WTC11 (cell line): ENCODE measurements around the gene PLCG1. TPM values are rescaled to one million over a fixed set of nuclear protein-coding genes. Genes with fewer than 3 reads are reported as not detected.
"Not testable (repeated sequence)": the region's sequence is repeated elsewhere in the genome, so short reads cannot be mapped to it uniquely, and the experiment has no call there.

Source experiments
- ATAC-seq: fragments of 200-7000 bp; cut with Tn5 transposase; 2 replicates; pipeline ENCODE4 v1.10.0; 2021; ENCODE audit warnings: mild to moderate bottlenecking, moderate library complexity
- CTCF ChIA-PET: fragments of 300-600 bp; sonication (Branson Sonifier 250); formaldehyde crosslinking; loops from one replicate; lab custom pipeline; 2021; ENCODE audit warnings: antibody characterized with exemption; lab: Charles Lee
- POLR2A ChIA-PET: fragments of 350-600 bp; sonication (Branson Sonifier 250); formaldehyde crosslinking; loops from one replicate; lab custom pipeline; 2021; ENCODE audit warnings: antibody characterized with exemption; lab: Charles Lee
- DNase-seq: peaks from one replicate; pipeline ENCODE4 v3.0.0; 2021; ENCODE audit warnings: low spot score
- H3K27ac Mint-ChIP-seq: 2 replicates; pipeline ENCODE4 v1.8.0; 2021; ENCODE audit warnings: mixed read lengths
- H3K27me3 Mint-ChIP-seq: 2 replicates; pipeline ENCODE4 v1.8.0; 2021; ENCODE audit warnings: low read depth, mild to moderate bottlenecking, moderate library complexity, mixed read lengths
- H3K36me3 Mint-ChIP-seq: 2 replicates; pipeline ENCODE4 v1.8.0; 2021; ENCODE audit warnings: mixed read lengths
- H3K4me1 Mint-ChIP-seq: 2 replicates; pipeline ENCODE4 v1.8.0; 2022; ENCODE audit warnings: mixed read lengths
- H3K4me3 Mint-ChIP-seq: 2 replicates; pipeline ENCODE4 v1.8.0; 2021; ENCODE audit warnings: mild to moderate bottlenecking, moderate library complexity, mixed read lengths
- H3K9me3 Mint-ChIP-seq: 2 replicates; pipeline ENCODE4 v1.8.0; 2021; ENCODE audit warnings: mixed read lengths
- CBFB ChIP-seq: sonication (generic); formaldehyde crosslinking; IDR thresholded peaks from 2 replicates; pipeline ENCODE4 v1.8.1; 2022; ENCODE audit warnings: mild to moderate bottlenecking, low read depth, missing genetic modification reagents
- FOXJ3 ChIP-seq: sonication (generic); formaldehyde crosslinking; IDR thresholded peaks from 2 replicates; pipeline ENCODE4 v1.9.0; 2021; ENCODE audit warnings: missing genetic modification reagents, mild to moderate bottlenecking, borderline replicate concordance
- NFE2L1 ChIP-seq: sonication (generic); formaldehyde crosslinking; IDR thresholded peaks from 2 replicates; pipeline ENCODE4 v1.8.1; 2023; ENCODE audit warnings: missing genetic modification reagents
- SMAD3 ChIP-seq: sonication (generic); formaldehyde crosslinking; IDR thresholded peaks from 2 replicates; pipeline ENCODE4 v1.8.0; 2022; ENCODE audit warnings: missing genetic modification reagents, mild to moderate bottlenecking, borderline replicate concordance
- ZNF121 ChIP-seq: sonication (generic); formaldehyde crosslinking; IDR thresholded peaks from 2 replicates; pipeline ENCODE4 v1.8.0; 2023; ENCODE audit warnings: missing genetic modification reagents
- ZNF219 ChIP-seq: sonication (generic); formaldehyde crosslinking; IDR thresholded peaks from 2 replicates; pipeline ENCODE4 v1.8.0; 2023; ENCODE audit warnings: missing genetic modification reagents, mild to moderate bottlenecking, borderline replicate concordance
- ZNF317 ChIP-seq: sonication (generic); formaldehyde crosslinking; IDR thresholded peaks from 2 replicates; pipeline ENCODE4 v1.8.1; 2023; ENCODE audit warnings: low read depth, mild to moderate bottlenecking, moderate library complexity, missing genetic modification reagents, borderline replicate concordance
- total RNA-seq: library from RNA; stranded (reverse); gene quantifications from 3 replicates; pipeline ENCODE4 v1.2.3, GENCODE V29; 2021
- TF ChIP-seq, protein P1 (sequence below): sonication (generic); formaldehyde crosslinking; IDR thresholded peaks from 2 replicates; pipeline ENCODE4 v1.8.1; 2023; ENCODE audit warnings: mild to moderate bottlenecking, missing genetic modification reagents
- TF ChIP-seq, protein P2 (sequence below): sonication (generic); formaldehyde crosslinking; IDR thresholded peaks from 2 replicates; pipeline ENCODE4 v1.8.1; 2022; ENCODE audit warnings: mild to moderate bottlenecking, moderate library complexity, missing genetic modification reagents
- TF ChIP-seq, protein P3 (sequence below): sonication (generic); formaldehyde crosslinking; IDR thresholded peaks from 2 replicates; pipeline ENCODE4 v1.8.1; 2022; ENCODE audit warnings: low read depth, mild to moderate bottlenecking, moderate library complexity, missing genetic modification reagents, borderline replicate concordance
- TF ChIP-seq, protein P4 (sequence below): fragments of 250-450 bp; sonication (Bioruptor Pico); IDR thresholded peaks from 2 replicates; pipeline ENCODE4 v1.8.0; 2021; ENCODE audit warnings: mild to moderate bottlenecking
- TF ChIP-seq, protein P5 (sequence below): fragments of 250-450 bp; sonication (Bioruptor Pico); IDR thresholded peaks from 2 replicates; pipeline ENCODE4 v2.1.2; 2022; ENCODE audit warnings: mild to moderate bottlenecking, moderate library complexity
- TF ChIP-seq, protein P6 (sequence below): sonication (generic); formaldehyde crosslinking; IDR thresholded peaks from 2 replicates; pipeline ENCODE4 v1.8.0; 2022; ENCODE audit warnings: mild to moderate bottlenecking, missing genetic modification reagents
- TF ChIP-seq, protein P7 (sequence below): sonication (generic); formaldehyde crosslinking; IDR thresholded peaks from 2 replicates; pipeline ENCODE4 v1.8.1; 2023; ENCODE audit warnings: mild to moderate bottlenecking, missing genetic modification reagents, moderate library complexity
- TF ChIP-seq, protein P8 (sequence below): sonication (generic); formaldehyde crosslinking; IDR thresholded peaks from 2 replicates; pipeline ENCODE4 v1.8.1; 2023; ENCODE audit warnings: mild to moderate bottlenecking, missing genetic modification reagents
- TF ChIP-seq, protein P9 (sequence below): sonication (generic); formaldehyde crosslinking; IDR thresholded peaks from 2 replicates; pipeline ENCODE4 v1.8.0; 2022; ENCODE audit warnings: mild to moderate bottlenecking, missing genetic modification reagents
- TF ChIP-seq, protein P10 (sequence below): sonication (generic); formaldehyde crosslinking; IDR thresholded peaks from 2 replicates; pipeline ENCODE4 v1.8.1; 2023; ENCODE audit warnings: mild to moderate bottlenecking, moderate library complexity, missing genetic modification reagents

The PLCG1 gene
- total RNA-seq, 1 experiment from 2014 or later: 201 TPM

DNA sequence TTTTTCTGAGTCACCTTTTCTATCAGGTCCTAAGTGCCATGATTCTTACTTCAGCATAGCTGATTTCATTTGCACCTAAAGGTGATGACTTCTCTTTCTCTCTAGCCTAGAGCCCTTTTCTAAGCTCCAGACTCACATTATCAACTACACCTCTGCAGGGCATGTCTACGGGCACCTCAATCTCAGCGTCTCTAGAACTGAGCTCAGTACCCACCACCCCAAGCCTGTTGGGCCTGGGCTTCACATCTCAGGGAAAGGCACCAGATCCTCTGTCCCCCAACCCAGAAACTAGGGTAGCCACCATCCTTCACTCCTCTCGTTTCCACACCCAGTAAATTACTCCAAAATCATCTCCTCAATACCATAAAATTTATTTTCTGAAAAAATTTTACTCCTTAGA is 10.6 kb upstream of the PLCG1 start:
- DNase-seq: no peak
- Mint-ChIP-seq H3K4me3 (no peak overlapping the region), H3K27me3 (no peaks in the 10 kb centered on the region), H3K9me3 (peaks cover 3% of the 10 kb centered on the region; the same call in 1 of the 2 replicates), H3K36me3 (peaks cover 45% of the 10 kb centered on the region), H3K4me1 (no peaks in the 10 kb centered on the region), H3K27ac (no peak overlapping the region)
- POLR2A ChIA-PET: no interaction called here
- TF ChIP-seq, protein P1, sequence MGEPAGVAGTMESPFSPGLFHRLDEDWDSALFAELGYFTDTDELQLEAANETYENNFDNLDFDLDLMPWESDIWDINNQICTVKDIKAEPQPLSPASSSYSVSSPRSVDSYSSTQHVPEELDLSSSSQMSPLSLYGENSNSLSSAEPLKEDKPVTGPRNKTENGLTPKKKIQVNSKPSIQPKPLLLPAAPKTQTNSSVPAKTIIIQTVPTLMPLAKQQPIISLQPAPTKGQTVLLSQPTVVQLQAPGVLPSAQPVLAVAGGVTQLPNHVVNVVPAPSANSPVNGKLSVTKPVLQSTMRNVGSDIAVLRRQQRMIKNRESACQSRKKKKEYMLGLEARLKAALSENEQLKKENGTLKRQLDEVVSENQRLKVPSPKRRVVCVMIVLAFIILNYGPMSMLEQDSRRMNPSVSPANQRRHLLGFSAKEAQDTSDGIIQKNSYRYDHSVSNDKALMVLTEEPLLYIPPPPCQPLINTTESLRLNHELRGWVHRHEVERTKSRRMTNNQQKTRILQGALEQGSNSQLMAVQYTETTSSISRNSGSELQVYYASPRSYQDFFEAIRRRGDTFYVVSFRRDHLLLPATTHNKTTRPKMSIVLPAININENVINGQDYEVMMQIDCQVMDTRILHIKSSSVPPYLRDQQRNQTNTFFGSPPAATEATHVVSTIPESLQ: no peak
- TF ChIP-seq ZNF121 (CRISPR knock-in tag) (no peak), NFE2L1 (CRISPR knock-in tag) (no peak)
- CTCF ChIA-PET: interaction anchor here (1.0 to 3.6 kb wide), 4 partner anchors 8 to 214 kb away, joined by 3 to 16 read pairs (median 4); partner anchors contain the start of gene LPIN3
- ATAC-seq: no peak

DNA sequence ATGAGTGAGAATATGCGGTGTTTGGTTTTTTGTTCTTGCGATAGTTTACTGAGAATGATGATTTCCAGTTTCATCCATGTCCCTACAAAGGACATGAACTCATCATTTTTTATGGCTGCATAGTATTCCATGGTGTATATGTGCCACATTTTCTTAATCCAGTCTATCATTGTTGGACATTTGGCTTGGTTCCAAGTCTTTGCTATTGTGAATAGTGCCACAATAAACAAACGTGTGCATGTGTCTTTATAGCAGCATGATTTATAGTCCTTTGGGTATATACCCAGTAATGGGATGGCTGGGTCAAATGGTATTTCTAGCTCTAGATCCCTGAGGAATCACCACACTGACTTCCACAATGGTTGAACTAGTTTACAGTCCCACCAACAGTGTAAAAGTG is 9.0 kb upstream of the PLCG1 start:
- H3K4me1 Mint-ChIP-seq, H3K9me3 Mint-ChIP-seq, H3K4me3 Mint-ChIP-seq, POLR2A ChIA-PET, H3K27ac Mint-ChIP-seq, DNase-seq, H3K27me3 Mint-ChIP-seq, ATAC-seq: not testable (repeated sequence)
- H3K36me3 Mint-ChIP-seq: peaks cover 29% of the 10 kb centered on the region
- CTCF ChIA-PET: interaction anchor here (0.8 kb wide), 1 partner anchor 45 kb away, joined by 3 read pairs; no protein-coding TSS in a partner anchor

DNA sequence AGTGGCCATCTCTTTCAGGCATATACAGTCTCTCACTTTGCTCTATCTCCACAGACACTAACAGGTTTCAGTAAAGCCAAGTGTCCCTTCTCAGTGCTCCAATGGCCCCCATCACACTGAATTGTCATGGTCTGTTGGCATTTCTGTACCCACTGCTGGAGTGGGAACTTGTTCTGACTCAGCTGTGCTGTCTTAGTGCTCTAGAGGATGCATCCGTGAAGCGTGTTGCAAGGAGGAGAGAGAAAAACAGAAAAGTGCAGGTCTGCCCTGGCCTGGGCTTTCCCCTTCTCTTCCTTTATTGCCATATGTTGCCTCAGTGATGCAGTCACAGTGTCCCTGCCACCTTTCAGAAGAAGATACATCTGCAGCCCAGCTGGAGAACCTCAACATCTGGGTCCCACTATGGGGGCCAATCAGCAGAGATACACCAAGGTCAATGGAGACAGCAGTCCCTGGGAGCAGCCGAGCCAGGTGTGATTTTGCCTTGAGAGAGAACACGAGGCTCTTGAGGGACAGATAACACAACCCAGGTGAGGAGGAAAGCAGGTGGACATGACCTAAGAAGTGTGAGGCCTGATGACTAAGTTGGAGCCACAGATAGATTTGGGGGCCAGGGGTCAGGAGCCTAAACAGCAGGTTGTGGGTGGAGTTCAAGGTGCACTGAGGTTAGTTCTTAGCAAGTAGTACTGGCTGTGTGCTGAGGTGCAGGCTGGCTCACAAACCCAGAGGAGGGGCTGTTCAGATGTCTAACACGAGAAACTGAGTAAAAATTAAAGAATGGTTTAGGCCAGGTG is 5.6 kb upstream of the PLCG1 start:
- H3K36me3 Mint-ChIP-seq: peaks cover 6% of the 10 kb centered on the region
- H3K27ac Mint-ChIP-seq: no peak overlapping the region
- ChIA-PET POLR2A (interaction anchor here (0.7 kb wide), 1 partner anchor 20 kb away, joined by 4 read pairs; no protein-coding TSS in a partner anchor), CTCF (no interaction called here)
- DNase-seq: no peak
- no peak for ATAC-seq
- H3K4me3 Mint-ChIP-seq: no peak overlapping the region
- peaks cover 15% of the 10 kb centered on the region for H3K4me1 Mint-ChIP-seq
- peaks cover 3% of the 10 kb centered on the region; the same call in 1 of the 2 replicates for H3K9me3 Mint-ChIP-seq
- H3K27me3 Mint-ChIP-seq: peaks cover 13% of the 10 kb centered on the region
- no peak for TF ChIP-seq ZNF317
- TF ChIP-seq, protein P2, sequence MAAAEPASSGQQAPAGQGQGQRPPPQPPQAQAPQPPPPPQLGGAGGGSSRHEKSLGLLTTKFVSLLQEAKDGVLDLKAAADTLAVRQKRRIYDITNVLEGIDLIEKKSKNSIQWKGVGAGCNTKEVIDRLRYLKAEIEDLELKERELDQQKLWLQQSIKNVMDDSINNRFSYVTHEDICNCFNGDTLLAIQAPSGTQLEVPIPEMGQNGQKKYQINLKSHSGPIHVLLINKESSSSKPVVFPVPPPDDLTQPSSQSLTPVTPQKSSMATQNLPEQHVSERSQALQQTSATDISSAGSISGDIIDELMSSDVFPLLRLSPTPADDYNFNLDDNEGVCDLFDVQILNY (CRISPR knock-in tag): no peak
- TF ChIP-seq, protein P3, sequence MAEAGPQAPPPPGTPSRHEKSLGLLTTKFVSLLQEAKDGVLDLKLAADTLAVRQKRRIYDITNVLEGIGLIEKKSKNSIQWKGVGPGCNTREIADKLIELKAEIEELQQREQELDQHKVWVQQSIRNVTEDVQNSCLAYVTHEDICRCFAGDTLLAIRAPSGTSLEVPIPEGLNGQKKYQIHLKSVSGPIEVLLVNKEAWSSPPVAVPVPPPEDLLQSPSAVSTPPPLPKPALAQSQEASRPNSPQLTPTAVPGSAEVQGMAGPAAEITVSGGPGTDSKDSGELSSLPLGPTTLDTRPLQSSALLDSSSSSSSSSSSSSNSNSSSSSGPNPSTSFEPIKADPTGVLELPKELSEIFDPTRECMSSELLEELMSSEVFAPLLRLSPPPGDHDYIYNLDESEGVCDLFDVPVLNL (CRISPR knock-in tag): no peak
- TF ChIP-seq, protein P4, sequence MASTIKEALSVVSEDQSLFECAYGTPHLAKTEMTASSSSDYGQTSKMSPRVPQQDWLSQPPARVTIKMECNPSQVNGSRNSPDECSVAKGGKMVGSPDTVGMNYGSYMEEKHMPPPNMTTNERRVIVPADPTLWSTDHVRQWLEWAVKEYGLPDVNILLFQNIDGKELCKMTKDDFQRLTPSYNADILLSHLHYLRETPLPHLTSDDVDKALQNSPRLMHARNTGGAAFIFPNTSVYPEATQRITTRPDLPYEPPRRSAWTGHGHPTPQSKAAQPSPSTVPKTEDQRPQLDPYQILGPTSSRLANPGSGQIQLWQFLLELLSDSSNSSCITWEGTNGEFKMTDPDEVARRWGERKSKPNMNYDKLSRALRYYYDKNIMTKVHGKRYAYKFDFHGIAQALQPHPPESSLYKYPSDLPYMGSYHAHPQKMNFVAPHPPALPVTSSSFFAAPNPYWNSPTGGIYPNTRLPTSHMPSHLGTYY (CRISPR knock-in tag): no peak
- TF ChIP-seq, protein P5, sequence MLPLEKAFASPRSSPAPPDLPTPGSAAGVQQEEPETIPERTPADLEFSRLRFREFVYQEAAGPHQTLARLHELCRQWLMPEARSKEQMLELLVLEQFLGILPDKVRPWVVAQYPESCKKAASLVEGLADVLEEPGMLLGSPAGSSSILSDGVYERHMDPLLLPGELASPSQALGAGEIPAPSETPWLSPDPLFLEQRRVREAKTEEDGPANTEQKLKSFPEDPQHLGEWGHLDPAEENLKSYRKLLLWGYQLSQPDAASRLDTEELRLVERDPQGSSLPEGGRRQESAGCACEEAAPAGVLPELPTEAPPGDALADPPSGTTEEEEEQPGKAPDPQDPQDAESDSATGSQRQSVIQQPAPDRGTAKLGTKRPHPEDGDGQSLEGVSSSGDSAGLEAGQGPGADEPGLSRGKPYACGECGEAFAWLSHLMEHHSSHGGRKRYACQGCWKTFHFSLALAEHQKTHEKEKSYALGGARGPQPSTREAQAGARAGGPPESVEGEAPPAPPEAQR (CRISPR knock-in tag): no peak
- TF ChIP-seq, protein P6, sequence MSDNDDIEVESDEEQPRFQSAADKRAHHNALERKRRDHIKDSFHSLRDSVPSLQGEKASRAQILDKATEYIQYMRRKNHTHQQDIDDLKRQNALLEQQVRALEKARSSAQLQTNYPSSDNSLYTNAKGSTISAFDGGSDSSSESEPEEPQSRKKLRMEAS (CRISPR knock-in tag): no peak
- TF ChIP-seq, protein P7, sequence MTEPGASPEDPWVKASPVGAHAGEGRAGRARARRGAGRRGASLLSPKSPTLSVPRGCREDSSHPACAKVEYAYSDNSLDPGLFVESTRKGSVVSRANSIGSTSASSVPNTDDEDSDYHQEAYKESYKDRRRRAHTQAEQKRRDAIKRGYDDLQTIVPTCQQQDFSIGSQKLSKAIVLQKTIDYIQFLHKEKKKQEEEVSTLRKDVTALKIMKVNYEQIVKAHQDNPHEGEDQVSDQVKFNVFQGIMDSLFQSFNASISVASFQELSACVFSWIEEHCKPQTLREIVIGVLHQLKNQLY (CRISPR knock-in tag): no peak
- TF ChIP-seq, protein P8, sequence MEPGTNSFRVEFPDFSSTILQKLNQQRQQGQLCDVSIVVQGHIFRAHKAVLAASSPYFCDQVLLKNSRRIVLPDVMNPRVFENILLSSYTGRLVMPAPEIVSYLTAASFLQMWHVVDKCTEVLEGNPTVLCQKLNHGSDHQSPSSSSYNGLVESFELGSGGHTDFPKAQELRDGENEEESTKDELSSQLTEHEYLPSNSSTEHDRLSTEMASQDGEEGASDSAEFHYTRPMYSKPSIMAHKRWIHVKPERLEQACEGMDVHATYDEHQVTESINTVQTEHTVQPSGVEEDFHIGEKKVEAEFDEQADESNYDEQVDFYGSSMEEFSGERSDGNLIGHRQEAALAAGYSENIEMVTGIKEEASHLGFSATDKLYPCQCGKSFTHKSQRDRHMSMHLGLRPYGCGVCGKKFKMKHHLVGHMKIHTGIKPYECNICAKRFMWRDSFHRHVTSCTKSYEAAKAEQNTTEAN (CRISPR knock-in tag): no peak
- no peak for TF ChIP-seq ZNF219 (CRISPR knock-in tag)
- TF ChIP-seq SMAD3 (CRISPR knock-in tag): no peak
- TF ChIP-seq, protein P9, sequence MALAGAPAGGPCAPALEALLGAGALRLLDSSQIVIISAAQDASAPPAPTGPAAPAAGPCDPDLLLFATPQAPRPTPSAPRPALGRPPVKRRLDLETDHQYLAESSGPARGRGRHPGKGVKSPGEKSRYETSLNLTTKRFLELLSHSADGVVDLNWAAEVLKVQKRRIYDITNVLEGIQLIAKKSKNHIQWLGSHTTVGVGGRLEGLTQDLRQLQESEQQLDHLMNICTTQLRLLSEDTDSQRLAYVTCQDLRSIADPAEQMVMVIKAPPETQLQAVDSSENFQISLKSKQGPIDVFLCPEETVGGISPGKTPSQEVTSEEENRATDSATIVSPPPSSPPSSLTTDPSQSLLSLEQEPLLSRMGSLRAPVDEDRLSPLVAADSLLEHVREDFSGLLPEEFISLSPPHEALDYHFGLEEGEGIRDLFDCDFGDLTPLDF (CRISPR knock-in tag): no peak
- TF ChIP-seq FOXJ3 (CRISPR knock-in tag): no peak
- TF ChIP-seq, protein P10, sequence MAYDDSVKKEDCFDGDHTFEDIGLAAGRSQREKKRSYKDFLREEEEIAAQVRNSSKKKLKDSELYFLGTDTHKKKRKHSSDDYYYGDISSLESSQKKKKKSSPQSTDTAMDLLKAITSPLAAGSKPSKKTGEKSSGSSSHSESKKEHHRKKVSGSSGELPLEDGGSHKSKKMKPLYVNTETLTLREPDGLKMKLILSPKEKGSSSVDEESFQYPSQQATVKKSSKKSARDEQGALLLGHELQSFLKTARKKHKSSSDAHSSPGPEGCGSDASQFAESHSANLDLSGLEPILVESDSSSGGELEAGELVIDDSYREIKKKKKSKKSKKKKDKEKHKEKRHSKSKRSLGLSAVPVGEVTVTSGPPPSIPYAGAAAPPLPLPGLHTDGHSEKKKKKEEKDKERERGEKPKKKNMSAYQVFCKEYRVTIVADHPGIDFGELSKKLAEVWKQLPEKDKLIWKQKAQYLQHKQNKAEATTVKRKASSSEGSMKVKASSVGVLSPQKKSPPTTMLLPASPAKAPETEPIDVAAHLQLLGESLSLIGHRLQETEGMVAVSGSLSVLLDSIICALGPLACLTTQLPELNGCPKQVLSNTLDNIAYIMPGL: no peak
- no peak for TF ChIP-seq CBFB (CRISPR knock-in tag)
